Motor neuron (in vitro differentiated cells): ENCODE results near the gene ABCA13. TPM values are rescaled to one million over a fixed set of nuclear protein-coding genes. Genes with fewer than 3 reads are reported as not detected.
"Not testable (repeated sequence)": the region's sequence is repeated elsewhere in the genome, so short reads cannot be mapped to it uniquely, and the experiment has no call there.

Source experiments
- ATAC-seq, 8 experiments: fragments of 200-7000 bp; cut with Tn5 transposase; replicated peaks in 6 of 8; 2 replicates each; pipeline ENCODE4 v1.8.0; 2021; ENCODE audit warnings: mild to moderate bottlenecking in 8 of 8, moderate library complexity in 8 of 8
- H3K27ac ChIP-seq, 2 donors: fragments of 250-450 bp; sonication (Bioruptor Pico); 2 replicates each; pipeline ENCODE4 v1.9.0; 2021; ENCODE audit warnings: antibody characterized with exemption in 2 of 2, mild to moderate bottlenecking in 2 of 2, moderate library complexity in 1 of 2
- H3K4me1 ChIP-seq, 2 donors: fragments of 250-450 bp; sonication (Bioruptor Pico); replicated peaks in 1 of 2; 2 replicates each; pipeline ENCODE4 v1.6.1; 2021; ENCODE audit warnings: antibody characterized with exemption in 2 of 2, mild to moderate bottlenecking in 2 of 2, moderate library complexity in 1 of 2
- H3K4me3 ChIP-seq, 5 donors: fragments of 250-450 bp; sonication (Bioruptor Pico); 2 replicates each; pipeline ENCODE4 v1.9.0; 2021; ENCODE audit warnings: antibody characterized with exemption in 5 of 5, mild to moderate bottlenecking in 5 of 5, moderate library complexity in 4 of 5
- WGBS, 10 experiments: fragments of 450-650 bp; shearing (Covaris generic); methylation state at CpG; one replicate each; pipeline ENCODE4 v1.0.0; 2022; 5-methylcytosine and 5-hydroxymethylcytosine counted together
- in situ Hi-C, 9 experiments: fragments of 400-800 bp; cut with MboI; loops; one replicate each; pipeline ENCODE4 v1.15.0; 2021; ENCODE audit warnings: low sequenced_read_pairs in 9 of 9, low pct_unique_long_range_greater_than_20kb in 2 of 9; ENCODE audit not compliant: unreplicated experiment in 9 of 9
- total RNA-seq, 8 experiments: library from RNA; unstranded; fragments of 300-600 nt; gene quantifications; 2 replicates each; pipeline versions ENCODE4 v1.2.3 to v1.2.4, GENCODE V29; 2022

The ABCA13 gene
- total RNA-seq, 8 experiments from 2014 or later = 0.16 to 89.0 (median 1.0) TPM

DNA sequence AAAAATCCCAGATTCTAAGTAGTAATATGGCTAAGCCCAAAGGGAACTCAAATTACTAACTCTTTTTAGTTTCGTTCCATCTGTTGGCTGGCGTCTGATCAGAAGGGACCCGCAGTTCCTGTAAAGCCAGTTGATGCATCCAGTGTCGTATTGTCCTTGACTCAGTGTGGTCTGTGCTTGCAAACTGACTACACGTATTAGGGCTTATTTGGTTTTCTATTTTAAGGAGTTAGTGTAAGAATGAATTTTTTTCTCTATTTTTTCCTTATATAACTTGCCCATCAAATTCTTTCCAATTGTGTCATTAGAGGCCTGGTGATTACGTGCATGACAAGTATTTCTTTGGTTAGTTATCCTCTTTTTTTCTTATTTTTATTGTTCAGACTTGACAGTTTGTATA, 9.7 kb downstream of the ABCA13 start:
- no peak overlapping the region for H3K27ac ChIP-seq
- WGBS, 10 experiments = 11 to 100% (median 85%) methylated on average over 2 to 6 of the region's 6 CpGs
- in situ Hi-C loops = no loop called here
- no peak for ATAC-seq
- H3K4me1 ChIP-seq = peaks cover 0 to 10% of the 10 kb centered on the region in 2 donors
- no peak overlapping the region for H3K4me3 ChIP-seq

DNA sequence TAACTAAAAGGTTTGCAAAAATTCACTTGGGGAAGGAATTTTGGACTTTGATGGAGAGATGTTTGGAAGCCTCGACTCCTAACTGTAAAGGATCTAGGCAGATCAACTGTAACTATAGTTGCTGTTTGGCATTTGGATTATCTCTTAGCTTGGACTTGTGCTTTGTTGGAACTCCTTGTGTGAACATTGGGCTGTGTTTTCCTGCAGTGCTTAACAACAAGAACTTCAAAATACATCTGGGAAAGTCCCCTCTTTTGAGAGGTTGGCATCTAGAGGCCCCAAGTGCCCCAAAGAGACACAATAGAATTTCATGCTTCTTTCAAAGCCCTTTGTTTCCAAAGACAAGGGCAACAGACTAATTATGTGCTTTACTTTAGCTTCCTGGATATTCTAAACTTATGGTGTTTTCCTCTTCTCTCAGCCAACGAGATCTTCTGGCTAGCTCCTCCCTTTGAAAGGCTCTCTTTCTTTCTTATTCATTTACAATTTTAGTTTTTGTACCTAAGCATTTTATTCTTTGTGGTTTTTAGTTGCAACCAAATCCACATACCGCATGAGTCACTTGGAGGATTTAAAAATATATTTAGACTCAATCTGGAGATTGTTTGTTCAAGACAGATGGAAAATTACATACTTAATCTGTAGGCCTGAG, 11.6 kb downstream of the ABCA13 start:
- ATAC-seq = peak; percentile 18 to 87 (median 68)
- 11 to 100% (median 46%) methylated on average over 1 to 3 of the region's 3 CpGs for whole genome bisulfite sequencing, 10 experiments
- Histone ChIP-seq H3K4me1 (peaks cover 0 to 10% of the 10 kb centered on the region in 2 donors), H3K27ac (no peak overlapping the region), H3K4me3 (no peak overlapping the region)
- in situ Hi-C loops = no loop called here

DNA sequence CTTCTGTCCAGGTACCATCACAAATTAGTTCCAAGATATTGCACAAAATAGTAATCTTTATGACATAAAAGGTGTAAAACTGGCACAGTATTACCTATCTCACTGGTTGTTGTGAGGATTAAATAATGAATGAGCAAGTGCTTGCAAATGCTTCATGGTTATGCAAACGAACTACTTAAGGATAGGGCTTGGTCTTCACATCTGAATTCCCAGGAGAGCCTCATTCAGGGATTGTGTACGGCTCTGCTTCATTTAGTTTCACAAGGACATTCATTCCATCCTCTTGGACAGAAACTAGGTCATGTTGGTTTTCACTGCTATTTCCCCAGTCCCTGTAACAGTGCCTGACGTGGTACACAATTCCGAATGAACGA, 12.1 kb downstream of the ABCA13 start:
- Histone ChIP-seq H3K4me1 (peaks cover 0 to 10% of the 10 kb centered on the region in 2 donors), H3K27ac (no peak overlapping the region), H3K4me3 (no peak overlapping the region)
- in situ Hi-C loops = no loop called here
- WGBS, 10 experiments = 20 to 92% (median 62%) methylated on average over 3 to 5 of the region's 5 CpGs; no CpG with 5 or more reads in 2 of the 10 experiments
- ATAC-seq = peak in 5 of 8 experiments; percentile 17 to 95 (median 90)

DNA sequence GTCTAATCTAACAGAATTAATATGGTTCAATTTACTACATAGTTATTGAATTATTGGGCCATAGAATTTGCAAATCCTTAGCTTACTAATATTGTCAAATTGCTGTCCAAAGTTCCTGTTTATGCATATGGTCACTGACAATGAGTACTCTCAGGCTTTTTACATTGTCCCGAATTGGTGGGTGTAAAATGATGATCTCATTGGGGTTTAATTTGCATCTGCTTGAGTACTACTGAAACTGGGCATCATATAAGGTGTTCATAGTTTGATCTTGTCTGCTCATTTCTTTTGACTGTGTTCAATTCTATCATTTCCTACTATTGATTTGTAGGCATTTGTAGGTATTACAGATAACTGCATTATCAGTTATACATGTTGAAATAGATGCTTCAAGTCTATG, 12.7 kb downstream of the ABCA13 start:
- no peak overlapping the region for H3K4me3 ChIP-seq
- 0 to 100% (median 34%) methylated on average over 1 of the region's 1 CpG; no CpG with 5 or more reads in 4 of the 10 experiments for WGBS, 10 experiments
- no peak for ATAC-seq
- in situ Hi-C loops = no loop called here
- peaks cover 0 to 10% of the 10 kb centered on the region in 2 donors for H3K4me1 ChIP-seq
- no peak overlapping the region for H3K27ac ChIP-seq

DNA sequence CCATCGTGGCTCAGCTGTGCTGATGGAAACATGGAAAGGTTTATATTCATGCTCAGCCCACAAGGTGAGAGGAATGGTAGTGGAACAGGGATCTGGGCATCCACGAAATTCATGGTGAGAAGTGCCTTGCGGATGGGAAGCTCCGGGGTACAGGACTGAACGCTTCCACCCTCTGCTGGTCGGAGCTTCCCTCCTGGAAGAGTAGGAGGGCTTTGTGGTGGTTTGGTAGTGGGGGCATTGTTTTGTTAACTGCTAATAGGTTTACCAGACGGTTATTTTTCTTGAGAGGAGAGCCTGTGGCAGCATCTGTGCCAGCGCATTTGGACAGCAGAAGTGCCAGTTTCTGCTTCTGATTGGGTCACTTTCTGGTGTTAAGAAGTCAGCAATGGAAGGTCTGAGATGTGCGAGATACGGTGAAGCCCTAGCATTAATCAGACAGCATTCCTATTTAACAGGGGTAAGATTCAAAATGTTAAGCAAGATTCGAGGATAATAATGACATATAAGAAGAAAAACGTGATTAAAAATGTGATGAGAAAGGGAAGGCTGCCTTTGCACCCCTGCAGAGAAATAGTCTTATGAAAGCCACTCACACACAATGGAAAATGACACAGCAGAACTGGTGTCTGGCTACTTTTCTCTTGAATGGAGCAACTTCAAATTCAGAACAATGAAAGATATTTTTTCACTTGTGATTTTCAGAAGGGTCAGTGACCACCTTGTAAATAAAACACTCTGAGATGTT, 17.7 kb downstream of the ABCA13 start:
- in situ Hi-C loops = no loop called here
- no peaks in the 10 kb centered on the region for H3K4me1 ChIP-seq
- WGBS, 10 experiments = 30 to 100% (median 75%) methylated on average over 1 to 10 of the region's 12 CpGs
- peak in 1 of 8 experiments; percentile 70 for ATAC-seq
- no peak overlapping the region for H3K27ac ChIP-seq
- H3K4me3 ChIP-seq = no peak overlapping the region

DNA sequence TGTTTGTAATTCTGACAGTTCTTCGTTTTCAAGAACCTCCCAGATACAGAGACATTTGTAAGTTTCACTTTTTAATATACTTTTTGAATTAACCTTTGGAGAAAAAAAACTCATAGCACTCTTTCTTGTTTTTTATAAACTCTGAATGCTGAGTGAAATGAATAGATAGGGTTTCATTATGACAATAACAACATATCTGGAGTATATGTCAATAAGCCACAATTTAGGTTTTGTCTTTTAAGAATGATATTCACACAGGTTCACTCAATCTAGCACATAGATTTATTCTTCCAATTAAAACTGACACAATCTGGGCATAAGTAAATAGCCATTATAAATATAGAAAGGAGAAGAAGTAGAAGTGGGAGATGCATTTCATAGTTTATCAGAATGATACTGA, 21.7 kb downstream of the ABCA13 start:
- in situ Hi-C loops = no loop called here
- Histone ChIP-seq H3K4me1 (no peaks in the 10 kb centered on the region), H3K27ac (no peak overlapping the region), H3K4me3 (no peak overlapping the region)
- WGBS, 10 experiments = 8 to 86% (median 71%) methylated on average over 1 of the region's 1 CpG; no CpG with 5 or more reads in 1 of the 10 experiments
- ATAC-seq = no peak

DNA sequence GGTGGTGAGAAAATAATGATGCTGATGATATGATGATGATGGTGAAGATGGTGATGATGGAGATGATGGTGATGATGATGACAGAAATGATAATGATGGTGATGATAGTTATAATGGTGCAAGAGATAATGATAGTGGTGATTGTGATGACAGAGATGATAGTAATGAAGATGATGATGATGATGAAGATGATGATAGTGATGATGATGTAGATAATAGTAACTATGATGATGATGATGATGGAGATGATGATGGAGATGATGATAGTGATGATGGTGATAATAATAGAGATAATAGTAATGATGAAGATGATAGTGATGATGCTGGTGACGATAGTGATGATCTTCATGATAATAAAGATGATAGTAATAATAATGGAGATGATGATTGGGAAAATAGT, 22.2 kb downstream of the ABCA13 start:
- ATAC-seq = no peak
- Histone ChIP-seq H3K27ac (no peak overlapping the region), H3K4me3 (no peak overlapping the region), H3K4me1 (no peaks in the 10 kb centered on the region)
- 0% methylated on average over 1 of the region's 1 CpG; no CpG with 5 or more reads in 1 of the 10 experiments for WGBS, 10 experiments
- in situ Hi-C loops = no loop called here

DNA sequence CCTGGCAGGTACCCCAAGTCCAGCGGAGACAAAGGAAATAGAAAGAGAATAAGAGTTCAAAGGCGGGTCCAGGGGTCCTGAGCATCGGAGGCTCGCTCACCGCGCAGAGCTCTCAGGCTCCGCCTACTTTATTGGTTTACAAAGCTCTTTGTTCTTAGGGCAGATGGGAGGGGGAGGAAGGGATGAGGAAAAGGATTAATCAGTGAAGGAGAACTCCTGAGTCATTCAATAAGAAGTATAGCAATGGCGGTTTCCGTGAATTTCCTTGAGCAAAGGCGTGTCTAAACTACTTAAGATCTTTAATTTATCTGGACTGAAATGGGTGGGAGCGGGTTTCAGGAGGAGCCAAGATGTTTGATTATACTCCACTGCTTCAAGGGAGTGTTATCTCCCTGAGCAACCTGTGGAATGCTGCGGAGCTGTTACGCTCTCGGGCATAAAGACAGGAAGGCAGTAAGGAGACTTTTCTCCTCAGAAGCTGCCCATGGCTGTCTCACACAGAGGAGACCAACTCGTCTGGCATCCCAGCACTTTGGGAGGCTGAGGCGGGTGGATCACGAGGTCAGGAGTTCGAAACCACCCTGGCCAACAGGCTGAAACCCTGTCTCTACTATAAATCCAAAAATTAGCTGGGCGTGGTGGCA, 29.8 kb downstream of the ABCA13 start:
- H3K27ac ChIP-seq, H3K4me1 ChIP-seq, H3K4me3 ChIP-seq, in situ Hi-C loops: not testable (repeated sequence)
- ATAC-seq = peak in 1 of 8 experiments; percentile 27
- 48 to 78% (median 64%) methylated on average over 6 to 18 of the region's 19 CpGs; no CpG with 5 or more reads in 3 of the 10 experiments for WGBS, 10 experiments

DNA sequence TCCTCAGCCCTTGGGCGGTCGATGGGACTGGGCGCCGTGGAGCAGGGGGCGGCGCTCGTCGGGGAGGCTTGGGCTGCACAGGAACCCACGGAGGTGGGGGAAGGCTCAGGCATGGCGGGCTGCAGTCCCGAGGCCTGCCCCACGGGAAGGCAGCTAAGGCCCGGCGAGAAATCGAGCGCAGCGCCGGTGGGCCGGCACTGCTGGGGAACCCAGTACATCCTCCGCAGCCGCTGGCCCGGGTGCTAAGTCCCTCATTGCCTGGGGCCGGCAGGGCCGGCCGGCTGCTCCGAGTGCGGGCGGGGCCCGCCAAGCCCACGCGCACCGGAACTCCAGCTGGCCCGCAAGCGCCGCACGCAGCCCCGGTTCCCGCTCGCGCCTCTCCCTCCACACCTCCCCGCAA, 31.7 kb downstream of the ABCA13 start:
- in situ Hi-C loops, H3K4me3 ChIP-seq, H3K4me1 ChIP-seq, ATAC-seq, H3K27ac ChIP-seq: not testable (repeated sequence)
- WGBS, 10 experiments = 91% methylated on average over 11 of the region's 41 CpGs; no CpG with 5 or more reads in 9 of the 10 experiments

DNA sequence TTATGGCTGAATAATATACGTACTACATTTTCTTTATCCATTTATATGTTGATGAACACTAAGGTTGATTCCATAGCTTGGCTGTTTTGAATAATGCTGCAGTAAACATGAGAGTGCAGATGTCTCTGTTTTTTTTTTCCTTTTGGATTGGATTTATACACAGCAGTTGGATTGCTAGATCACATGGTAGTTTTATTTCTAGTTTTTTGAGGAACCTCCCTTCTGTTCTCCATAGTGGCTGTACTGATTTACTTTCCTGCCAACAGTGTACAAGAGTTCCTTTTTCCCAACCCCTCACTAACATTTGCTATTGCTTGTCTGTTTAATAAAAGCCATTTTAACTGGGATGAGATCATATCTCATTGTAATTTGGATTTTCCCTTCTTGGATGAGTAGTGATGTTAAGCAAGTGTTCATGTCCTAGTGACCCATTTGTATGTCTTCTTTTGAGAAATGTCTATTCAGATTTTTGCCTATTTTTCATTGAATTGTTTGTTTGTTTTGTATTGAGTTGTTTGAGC, 36.0 kb downstream of the ABCA13 start:
- 22 to 100% (median 78%) methylated on average over 1 of the region's 1 CpG; no CpG with 5 or more reads in 3 of the 10 experiments for WGBS, 10 experiments
- H3K4me1 ChIP-seq = peaks cover 0 to 2% of the 10 kb centered on the region in 2 donors
- no peak overlapping the region for H3K4me3 ChIP-seq
- ATAC-seq = peak in 4 of 8 experiments; percentile 27 to 86 (median 51)
- H3K27ac ChIP-seq = no peak overlapping the region
- in situ Hi-C loops = no loop called here

DNA sequence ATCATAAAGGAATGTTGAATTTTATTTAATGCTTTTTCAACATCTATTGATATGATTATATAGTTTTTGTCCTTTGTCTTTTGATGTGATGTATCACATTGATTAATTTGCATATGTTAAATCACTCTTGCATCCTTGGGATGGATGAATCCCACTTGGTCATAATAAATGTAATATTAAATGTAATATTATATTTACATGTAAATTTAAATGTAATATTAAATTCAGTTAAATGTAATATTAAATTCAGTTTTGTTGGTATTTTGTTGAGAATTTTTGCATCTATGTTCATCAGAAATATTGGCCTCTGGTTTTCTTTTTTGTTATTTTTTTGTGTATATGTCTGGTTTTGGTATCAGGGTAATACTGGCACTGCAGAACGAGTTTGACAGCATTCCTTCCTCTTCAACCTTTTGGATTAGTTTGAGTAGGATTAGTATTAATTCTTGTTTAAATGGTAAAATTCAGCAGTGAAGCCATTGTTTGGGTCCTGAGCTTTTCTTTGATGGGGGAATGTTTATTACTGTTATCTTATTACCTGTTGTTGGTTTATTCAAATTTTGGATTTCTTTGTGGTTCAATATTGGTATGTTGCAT, 37.8 kb downstream of the ABCA13 start:
- no peak for ATAC-seq
- H3K4me3 ChIP-seq = no peak overlapping the region
- peaks cover 0 to 2% of the 10 kb centered on the region in 2 donors for H3K4me1 ChIP-seq
- in situ Hi-C loops = no loop called here
- H3K27ac ChIP-seq = no peak overlapping the region
- 0 to 100% (median 67%) methylated on average over 1 of the region's 1 CpG for WGBS, 10 experiments

DNA sequence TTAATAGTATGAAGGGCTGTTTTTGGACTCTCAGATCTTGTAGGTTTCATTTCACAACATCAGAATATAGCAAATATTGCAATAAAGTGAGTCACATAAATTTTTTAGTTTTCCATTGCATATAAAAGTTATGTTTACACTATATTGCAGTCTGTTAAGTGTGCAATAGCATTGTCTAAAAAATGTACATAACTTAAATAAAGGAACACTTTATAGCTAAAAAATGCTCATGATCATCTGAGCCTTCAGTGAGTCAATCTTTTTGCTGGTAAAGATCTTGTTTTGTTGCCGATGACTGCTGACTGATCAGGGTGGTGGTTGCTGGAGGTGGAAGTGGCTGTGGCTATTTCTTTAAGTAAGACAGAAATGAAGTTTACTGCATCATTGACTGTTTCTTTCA, 42.0 kb downstream of the ABCA13 start:
- no peak overlapping the region for H3K4me3 ChIP-seq
- peak in 2 of 8 experiments; percentile 50 to 63 for ATAC-seq
- H3K4me1 ChIP-seq = no peaks in the 10 kb centered on the region
- H3K27ac ChIP-seq = no peak overlapping the region
- whole genome bisulfite sequencing, 10 experiments = 9 to 100% (median 75%) methylated on average over 1 of the region's 1 CpG; no CpG with 5 or more reads in 3 of the 10 experiments
- in situ Hi-C loops = no loop called here

DNA sequence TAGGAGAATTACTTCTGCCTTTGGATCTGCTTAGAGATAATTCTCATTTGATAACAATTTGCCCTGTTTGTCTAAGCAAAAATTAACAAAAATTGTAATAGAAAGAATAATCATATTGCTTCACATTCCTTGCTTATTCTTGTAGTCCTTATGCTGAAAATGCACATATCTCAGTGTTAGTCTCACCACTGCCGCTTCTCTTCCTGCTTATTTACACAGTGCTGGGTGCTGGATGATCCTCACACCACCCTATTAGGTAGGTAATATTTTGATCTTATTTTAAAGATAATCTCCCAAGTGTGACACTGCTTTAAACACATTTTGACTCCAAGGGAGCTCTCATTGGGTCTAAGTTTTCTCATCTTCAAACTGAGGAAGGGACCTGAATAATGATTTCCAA, 46.0 kb downstream of the ABCA13 start:
- H3K4me3 ChIP-seq = no peak overlapping the region
- no peak overlapping the region for H3K27ac ChIP-seq
- ATAC-seq = peak in 3 of 8 experiments; percentile 64 to 90 (median 75)

More for the DNA sequence above, 46.0 kb downstream of the ABCA13 start:
- no peaks in the 10 kb centered on the region for H3K4me1 ChIP-seq
- 0 to 100% (median 90%) methylated on average over 1 of the region's 1 CpG; no CpG with 5 or more reads in 4 of the 10 experiments for WGBS, 10 experiments
- in situ Hi-C loops = no loop called here
